ENCODE results near the gene THBS2.
"Not testable (repeated sequence)": the region's sequence is repeated elsewhere in the genome, so short reads cannot be mapped to it uniquely, and the experiment has no call there.

THBS2 gene

DNA sequence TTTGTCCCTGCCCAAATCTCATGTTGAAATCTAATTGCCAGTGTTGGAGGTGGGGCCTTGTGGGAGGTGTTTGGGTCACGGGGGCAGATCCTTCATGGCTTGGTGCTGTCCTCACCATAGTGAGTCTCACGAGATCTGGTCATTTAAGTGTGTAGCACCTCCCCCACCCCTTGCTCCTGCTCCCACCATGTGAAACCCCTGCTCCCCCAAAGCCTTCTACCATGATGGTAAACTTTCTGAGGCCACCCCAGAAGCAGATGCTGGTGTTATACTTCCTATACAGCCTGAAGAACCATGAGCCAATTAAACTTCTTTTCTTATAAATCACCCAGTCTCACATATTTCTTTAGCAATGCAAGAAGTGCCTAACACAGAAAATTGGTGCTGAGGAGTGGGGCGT lies 19.9 kb upstream of the THBS2 start:
- no CpG with 5 or more reads among the region's 3 CpGs for WGBS (ENCODE audit: insufficient coverage, insufficient read length)
- Histone ChIP-seq H3K36me3 (ENCODE audit: control insufficient read depth, insufficient read depth, low read length) (no peaks in the 10 kb centered on the region), H3K9me3 (ENCODE audit: control insufficient read depth, insufficient read depth, low read length) (no peaks in the 10 kb centered on the region), H3K4me3 (ENCODE audit: low read length) (no peak overlapping the region), H3K27me3 (ENCODE audit: control insufficient read depth, insufficient read depth, low read length) (no peaks in the 10 kb centered on the region), H3K27ac (ENCODE audit: low read length) (no peak overlapping the region), H3K4me1 (ENCODE audit: control insufficient read depth, insufficient read depth, low read length) (peaks cover 2% of the 10 kb centered on the region)
- DNase-seq (ENCODE audit: low read depth, low spot score) = no peak

DNA sequence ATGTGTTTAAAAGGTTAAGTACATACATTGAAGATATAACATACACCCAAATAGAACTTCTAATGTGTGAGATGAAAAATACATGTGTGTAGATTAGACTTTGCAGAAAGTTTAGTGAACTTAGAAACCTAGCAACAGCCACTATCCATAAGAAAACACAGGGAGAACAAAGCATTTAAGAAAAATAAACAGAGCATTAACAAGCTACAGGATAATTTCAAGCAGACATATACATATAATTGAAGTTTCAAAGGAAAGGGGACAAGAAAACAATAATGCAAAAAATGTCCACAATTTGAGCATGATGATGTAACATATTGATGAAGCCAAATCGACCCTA lies 18.2 kb upstream of the THBS2 start:
- Histone ChIP-seq H3K9me3 (ENCODE audit: control insufficient read depth, insufficient read depth, low read length) (no peaks in the 10 kb centered on the region), H3K4me1 (ENCODE audit: control insufficient read depth, insufficient read depth, low read length) (peaks cover 2% of the 10 kb centered on the region), H3K4me3 (ENCODE audit: low read length) (no peak overlapping the region), H3K27me3 (ENCODE audit: control insufficient read depth, insufficient read depth, low read length) (no peaks in the 10 kb centered on the region), H3K36me3 (ENCODE audit: control insufficient read depth, insufficient read depth, low read length) (no peaks in the 10 kb centered on the region), H3K27ac (ENCODE audit: low read length) (no peak overlapping the region)
- no CpG with 5 or more reads among the region's 1 CpG for WGBS (ENCODE audit: insufficient coverage, insufficient read length)
- no peak for DNase-seq (ENCODE audit: low read depth, low spot score)

DNA sequence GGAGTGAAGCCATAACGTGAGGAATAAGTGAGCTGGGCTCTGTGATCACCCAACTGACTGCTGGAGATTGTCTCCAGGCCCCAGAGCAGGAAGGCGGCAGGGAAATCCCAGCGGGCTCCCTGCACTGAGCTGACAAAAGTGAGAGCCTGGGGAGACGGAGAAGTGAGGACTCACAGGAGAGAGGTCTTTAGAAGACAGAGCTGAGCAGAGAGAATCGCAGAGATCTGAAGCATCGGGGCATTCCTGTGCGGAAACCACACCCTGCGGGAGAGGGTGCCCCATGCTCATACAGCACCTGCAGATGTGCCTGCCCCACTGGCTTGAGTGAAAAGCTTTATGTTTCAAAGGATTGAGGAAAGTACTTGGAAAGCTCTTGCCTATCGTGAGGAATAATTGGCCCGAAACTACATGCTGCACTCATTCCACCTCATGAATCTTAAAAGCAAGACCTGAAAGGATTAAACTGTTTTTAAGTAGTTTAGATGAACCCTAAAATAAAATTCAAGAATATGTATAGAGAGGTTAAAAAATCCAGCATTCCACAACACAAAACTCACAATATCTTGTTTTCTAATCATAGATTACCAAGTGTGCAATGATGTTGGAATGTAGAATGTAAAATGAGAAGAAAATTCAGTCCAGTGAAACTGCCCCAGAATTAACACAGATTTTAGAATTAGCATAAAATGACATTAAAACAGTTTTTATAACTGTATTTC lies 17.7 kb upstream of the THBS2 start:
- Histone ChIP-seq H3K27me3 (ENCODE audit: control insufficient read depth, insufficient read depth, low read length) (no peaks in the 10 kb centered on the region), H3K36me3 (ENCODE audit: control insufficient read depth, insufficient read depth, low read length) (no peaks in the 10 kb centered on the region), H3K27ac (ENCODE audit: low read length) (no peak overlapping the region), H3K4me3 (ENCODE audit: low read length) (no peak overlapping the region), H3K4me1 (ENCODE audit: control insufficient read depth, insufficient read depth, low read length) (peaks cover 2% of the 10 kb centered on the region), H3K9me3 (ENCODE audit: control insufficient read depth, insufficient read depth, low read length) (no peaks in the 10 kb centered on the region)
- no CpG with 5 or more reads among the region's 10 CpGs for WGBS (ENCODE audit: insufficient coverage, insufficient read length)
- no peak for DNase-seq (ENCODE audit: low read depth, low spot score)

DNA sequence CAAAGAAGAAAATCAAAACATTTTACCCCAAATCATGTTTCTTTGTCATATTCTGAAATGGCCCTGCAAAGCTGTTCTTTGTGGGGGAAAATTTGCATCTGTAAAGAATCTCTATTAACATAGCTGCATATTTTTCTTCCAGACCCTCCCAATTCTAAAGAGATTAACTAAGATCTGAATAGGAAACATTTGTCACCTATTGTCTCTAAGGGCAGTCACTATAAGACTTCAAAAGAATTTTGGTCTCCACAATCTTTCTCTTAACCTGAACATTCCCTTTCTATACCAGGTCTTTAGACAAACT lies 16.4 kb upstream of the THBS2 start:
- not testable (repeated sequence) for H3K27ac ChIP-seq (ENCODE audit: low read length); DNase-seq (ENCODE audit: low read depth, low spot score); H3K4me1 ChIP-seq (ENCODE audit: control insufficient read depth, insufficient read depth, low read length); H3K36me3 ChIP-seq (ENCODE audit: control insufficient read depth, insufficient read depth, low read length); H3K27me3 ChIP-seq (ENCODE audit: control insufficient read depth, insufficient read depth, low read length); H3K4me3 ChIP-seq (ENCODE audit: low read length); H3K9me3 ChIP-seq (ENCODE audit: control insufficient read depth, insufficient read depth, low read length)

DNA sequence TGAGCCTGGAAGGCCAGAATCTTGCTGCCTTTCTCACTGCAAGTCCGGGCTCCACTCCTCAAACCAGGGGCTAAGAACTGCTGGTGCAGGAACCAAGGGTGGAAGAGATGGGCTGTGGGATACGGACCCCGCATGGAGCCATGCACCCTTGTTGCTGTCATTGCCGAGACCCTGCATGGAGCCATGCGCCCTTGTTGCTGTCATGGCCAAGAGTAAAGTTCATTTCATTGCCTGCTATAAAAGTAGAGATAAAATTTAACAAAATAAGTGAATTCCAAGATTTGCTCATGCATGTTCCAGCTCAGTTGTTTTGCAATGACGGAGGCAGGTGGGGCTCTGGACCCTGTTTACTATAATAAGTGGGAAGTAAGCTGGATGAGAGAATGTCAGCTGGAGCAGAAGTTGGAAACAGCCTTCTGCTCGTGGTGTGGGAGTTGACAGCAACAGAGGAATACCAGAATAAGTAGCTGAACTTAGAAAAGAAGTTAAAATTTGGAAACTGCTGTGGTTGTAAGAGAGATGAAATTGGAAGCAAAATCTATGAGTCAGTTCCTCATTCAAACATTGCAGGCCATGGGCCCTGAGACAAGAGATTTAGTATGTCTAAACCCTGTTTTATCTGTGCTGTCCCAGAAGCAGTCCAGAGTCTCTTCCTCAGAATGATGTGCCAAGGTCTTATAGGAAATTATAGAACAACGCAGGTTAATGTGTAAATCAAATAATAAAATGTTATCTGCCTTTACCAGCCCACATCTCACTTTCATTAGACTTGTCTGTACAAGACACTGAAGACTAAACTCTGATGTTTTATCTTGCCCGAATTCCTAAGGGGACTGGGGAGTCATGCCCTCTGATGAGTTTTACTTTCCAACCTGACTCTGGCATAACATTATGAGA lies 15.8 kb upstream of the THBS2 start:
- Histone ChIP-seq H3K4me1 (ENCODE audit: control insufficient read depth, insufficient read depth, low read length) (no peaks in the 10 kb centered on the region), H3K36me3 (ENCODE audit: control insufficient read depth, insufficient read depth, low read length) (no peaks in the 10 kb centered on the region), H3K9me3 (ENCODE audit: control insufficient read depth, insufficient read depth, low read length) (no peaks in the 10 kb centered on the region), H3K4me3 (ENCODE audit: low read length) (no peak overlapping the region), H3K27ac (ENCODE audit: low read length) (no peak overlapping the region), H3K27me3 (ENCODE audit: control insufficient read depth, insufficient read depth, low read length) (no peaks in the 10 kb centered on the region)
- WGBS (ENCODE audit: insufficient coverage, insufficient read length) = no CpG with 5 or more reads among the region's 9 CpGs
- DNase-seq (ENCODE audit: low read depth, low spot score) = no peak

DNA sequence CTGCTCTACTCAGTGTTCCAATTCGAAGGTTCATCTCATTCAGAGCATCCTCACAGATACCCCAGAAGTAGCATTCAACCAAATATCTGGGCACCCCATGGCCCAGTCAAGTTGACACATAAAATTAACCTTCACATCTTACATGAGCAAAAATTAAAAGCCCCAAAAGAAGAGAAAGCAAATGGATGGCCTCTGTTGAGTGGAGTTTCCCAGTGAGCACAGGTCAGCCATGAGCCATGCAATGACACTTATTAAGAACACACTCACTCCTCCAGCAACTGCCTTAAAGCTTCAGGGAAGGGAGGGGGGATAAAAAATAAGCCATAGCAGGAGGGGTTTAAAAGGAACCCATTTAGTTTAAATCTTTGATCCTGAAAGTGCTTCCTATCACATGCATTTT lies 14.6 kb upstream of the THBS2 start:
- Histone ChIP-seq H3K4me1 (ENCODE audit: control insufficient read depth, insufficient read depth, low read length) (no peaks in the 10 kb centered on the region), H3K27me3 (ENCODE audit: control insufficient read depth, insufficient read depth, low read length) (no peaks in the 10 kb centered on the region), H3K4me3 (ENCODE audit: low read length) (no peak overlapping the region), H3K27ac (ENCODE audit: low read length) (no peak overlapping the region), H3K36me3 (ENCODE audit: control insufficient read depth, insufficient read depth, low read length) (no peaks in the 10 kb centered on the region), H3K9me3 (ENCODE audit: control insufficient read depth, insufficient read depth, low read length) (no peaks in the 10 kb centered on the region)
- no peak for DNase-seq (ENCODE audit: low read depth, low spot score)
- no CpG with 5 or more reads among the region's 1 CpG for WGBS (ENCODE audit: insufficient coverage, insufficient read length)

DNA sequence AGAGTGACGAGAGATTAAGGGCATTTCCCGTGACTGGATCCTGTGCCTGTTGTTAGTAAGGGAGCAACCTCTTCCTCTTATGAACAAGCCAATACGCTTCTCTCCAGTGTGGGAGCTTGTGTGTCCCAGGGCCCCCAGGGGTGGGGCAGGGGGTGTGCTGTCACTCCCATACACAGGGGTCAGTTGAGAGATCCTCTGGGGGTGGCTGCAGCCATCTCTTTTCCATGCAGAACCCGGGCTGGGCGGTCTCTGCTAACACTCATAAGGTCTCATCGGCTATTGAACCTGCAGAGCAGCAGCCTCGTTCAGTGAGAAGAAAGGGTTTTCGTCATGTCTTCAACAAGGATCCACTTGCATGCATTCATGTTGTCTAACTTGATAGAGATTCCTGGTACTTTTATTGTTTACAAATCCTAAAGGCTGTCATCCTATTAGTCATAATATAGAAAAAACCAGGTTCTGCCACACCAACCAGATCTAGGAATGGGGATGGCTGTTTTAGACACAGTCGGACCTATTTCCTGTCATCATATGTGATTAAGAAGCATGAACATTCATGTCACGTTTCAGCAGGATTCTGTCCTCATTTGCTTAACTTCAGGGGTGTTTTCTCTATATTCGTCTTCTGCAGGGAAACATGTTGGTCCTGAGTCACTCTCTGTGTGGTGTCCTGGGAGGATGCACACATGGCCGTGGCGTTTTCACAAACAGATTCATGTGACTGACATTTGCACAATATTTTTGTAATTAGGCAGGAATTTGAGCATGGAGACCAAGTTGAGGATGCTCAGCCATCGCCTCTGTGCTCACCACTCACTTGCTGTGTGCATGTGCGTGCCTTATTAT lies 13.3 kb upstream of the THBS2 start:
- H3K36me3 ChIP-seq (ENCODE audit: control insufficient read depth, insufficient read depth, low read length) = no peaks in the 10 kb centered on the region
- WGBS (ENCODE audit: insufficient coverage, insufficient read length) = no CpG with 5 or more reads among the region's 15 CpGs
- no peak overlapping the region for H3K27ac ChIP-seq (ENCODE audit: low read length)
- no peaks in the 10 kb centered on the region for H3K27me3 ChIP-seq (ENCODE audit: control insufficient read depth, insufficient read depth, low read length)
- no peaks in the 10 kb centered on the region for H3K4me1 ChIP-seq (ENCODE audit: control insufficient read depth, insufficient read depth, low read length)
- H3K9me3 ChIP-seq (ENCODE audit: control insufficient read depth, insufficient read depth, low read length) = no peaks in the 10 kb centered on the region
- no peak for DNase-seq (ENCODE audit: low read depth, low spot score)
- H3K4me3 ChIP-seq (ENCODE audit: low read length) = no peak overlapping the region

DNA sequence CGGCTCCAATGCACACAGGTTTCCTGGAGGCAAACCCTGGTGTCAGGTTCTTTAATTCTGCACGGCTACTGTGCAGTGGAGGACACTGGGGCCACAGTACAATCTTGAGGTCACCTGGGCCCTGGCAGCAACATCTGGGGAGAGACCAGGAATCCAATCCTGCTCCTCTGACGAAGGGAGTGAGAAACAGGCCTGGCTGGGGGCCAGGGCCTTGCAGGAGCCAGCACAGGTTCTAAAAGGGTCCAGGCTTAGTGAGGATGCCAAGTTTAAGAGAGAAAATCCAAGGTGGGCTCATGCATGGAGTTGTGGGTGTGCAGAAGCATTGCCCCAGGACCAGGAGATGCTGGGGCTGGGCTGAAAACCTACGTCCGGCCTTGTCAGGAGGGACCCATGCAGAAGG lies 12.6 kb upstream of the THBS2 start:
- no peaks in the 10 kb centered on the region for H3K36me3 ChIP-seq (ENCODE audit: control insufficient read depth, insufficient read depth, low read length)
- H3K27me3 ChIP-seq (ENCODE audit: control insufficient read depth, insufficient read depth, low read length) = no peaks in the 10 kb centered on the region
- no CpG with 5 or more reads among the region's 5 CpGs for WGBS (ENCODE audit: insufficient coverage, insufficient read length)
- no peak for DNase-seq (ENCODE audit: low read depth, low spot score)
- no peaks in the 10 kb centered on the region for H3K4me1 ChIP-seq (ENCODE audit: control insufficient read depth, insufficient read depth, low read length)
- no peak overlapping the region for H3K27ac ChIP-seq (ENCODE audit: low read length)
- H3K4me3 ChIP-seq (ENCODE audit: low read length) = no peak overlapping the region
- H3K9me3 ChIP-seq (ENCODE audit: control insufficient read depth, insufficient read depth, low read length) = no peaks in the 10 kb centered on the region

DNA sequence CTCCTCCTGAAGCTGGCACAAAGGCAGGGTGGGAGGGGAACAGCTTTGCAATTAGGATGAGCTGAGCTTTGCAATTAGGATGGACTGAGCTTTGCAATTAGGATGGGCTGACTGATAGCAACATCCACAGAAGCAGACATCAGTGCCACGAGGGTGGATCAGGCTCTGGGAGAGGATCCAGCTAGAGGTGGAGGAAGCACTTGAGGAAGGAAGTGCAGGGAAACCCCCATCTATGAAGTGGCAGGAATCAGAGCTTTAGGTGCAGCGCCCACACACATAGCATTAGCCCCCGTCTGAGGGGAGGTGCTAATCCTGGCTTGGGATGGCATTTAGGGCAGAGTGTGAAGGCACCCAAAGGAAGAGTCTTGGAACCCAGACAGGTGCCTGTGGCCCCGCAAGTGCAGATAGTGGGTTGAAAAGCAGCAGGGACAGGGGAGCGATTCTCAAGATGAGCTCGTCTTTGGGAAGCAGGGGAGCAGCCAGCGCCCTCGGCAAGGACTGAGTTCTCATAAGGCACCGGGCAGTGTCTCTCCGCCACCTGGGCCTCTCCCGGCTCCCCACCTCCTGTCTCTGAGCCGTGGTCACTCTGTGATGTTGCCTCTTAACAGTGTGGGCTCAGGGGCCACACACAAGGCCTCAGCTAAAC lies 12.0 kb upstream of the THBS2 start:
- Histone ChIP-seq H3K4me3 (ENCODE audit: low read length) (no peak overlapping the region), H3K4me1 (ENCODE audit: control insufficient read depth, insufficient read depth, low read length) (no peaks in the 10 kb centered on the region), H3K9me3 (ENCODE audit: control insufficient read depth, insufficient read depth, low read length) (no peaks in the 10 kb centered on the region), H3K27me3 (ENCODE audit: control insufficient read depth, insufficient read depth, low read length) (no peaks in the 10 kb centered on the region), H3K27ac (ENCODE audit: low read length) (no peak overlapping the region), H3K36me3 (ENCODE audit: control insufficient read depth, insufficient read depth, low read length) (no peaks in the 10 kb centered on the region)
- WGBS (ENCODE audit: insufficient coverage, insufficient read length) = no CpG with 5 or more reads among the region's 12 CpGs
- no peak for DNase-seq (ENCODE audit: low read depth, low spot score)

DNA sequence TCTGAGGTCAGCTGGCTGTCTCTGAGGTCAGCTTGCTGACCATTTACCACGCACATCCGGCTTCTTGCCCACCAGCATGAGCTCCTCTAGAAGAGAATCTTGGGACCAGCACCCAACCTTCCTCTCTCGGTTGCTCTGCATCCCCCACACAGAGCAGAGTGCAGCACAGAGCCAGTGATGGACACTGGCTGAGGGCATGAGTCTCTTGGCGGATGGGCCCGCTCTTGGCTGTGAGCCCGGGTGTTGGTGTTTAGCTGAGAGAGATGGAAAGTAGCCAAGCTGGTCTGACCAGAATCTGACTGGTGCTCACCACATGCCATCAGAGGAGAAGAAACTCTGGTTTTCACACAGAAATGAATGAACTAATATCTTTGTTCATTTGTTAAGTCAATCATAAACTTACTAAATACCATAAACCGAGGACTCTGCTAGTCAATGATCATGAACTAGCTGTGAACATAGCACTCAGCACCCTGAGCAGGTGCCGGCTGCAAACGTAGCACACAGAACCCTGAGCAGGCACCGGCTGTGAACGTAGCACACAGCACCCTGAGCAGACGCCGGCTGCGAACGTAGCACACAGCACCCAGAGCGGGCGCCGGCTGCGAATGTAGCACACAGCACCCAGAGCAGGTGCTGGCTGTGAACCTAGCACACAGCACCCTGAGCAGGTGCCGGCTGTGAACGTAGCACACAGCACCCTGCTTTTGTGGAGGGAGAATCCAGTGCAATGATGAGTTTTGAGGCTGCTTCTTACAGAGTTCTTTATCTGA lies 10.4 kb upstream of the THBS2 start:
- H3K4me3 ChIP-seq (ENCODE audit: low read length) = no peak overlapping the region
- H3K4me1 ChIP-seq (ENCODE audit: control insufficient read depth, insufficient read depth, low read length) = no peaks in the 10 kb centered on the region
- no CpG with 5 or more reads among the region's 21 CpGs for WGBS (ENCODE audit: insufficient coverage, insufficient read length)
- no peaks in the 10 kb centered on the region for H3K9me3 ChIP-seq (ENCODE audit: control insufficient read depth, insufficient read depth, low read length)
- no peaks in the 10 kb centered on the region for H3K27me3 ChIP-seq (ENCODE audit: control insufficient read depth, insufficient read depth, low read length)
- no peak for DNase-seq (ENCODE audit: low read depth, low spot score)
- no peaks in the 10 kb centered on the region for H3K36me3 ChIP-seq (ENCODE audit: control insufficient read depth, insufficient read depth, low read length)
- H3K27ac ChIP-seq (ENCODE audit: low read length) = no peak overlapping the region

Data from iPS DF 6.9 (cell line).